Left cardiac atrium (tissue), 4 donors: Measurements from ENCODE around the gene TEX29. TPM values are rescaled to one million over a fixed set of nuclear protein-coding genes. Genes with fewer than 3 reads are reported as not detected.

Experiments
- ATAC-seq, 2 donors: fragments of 200-7000 bp; cut with Tn5 transposase; one replicate each; pipeline ENCODE4 v1.9.1; 2020; ENCODE audit warnings: mild to moderate bottlenecking in 2 of 2, moderate library complexity in 2 of 2
- DNase-seq: peaks from one replicate; pipeline ENCODE4 v3.0.0-alpha.2; 2020
- intact Hi-C, 2 donors: fragments of 100-400 bp; cut with DNase I; formaldehyde crosslinking; loops; one replicate each; pipeline versions ENCODE4 v1.14.1 to v1.15.1; 2022 to 2023
- total RNA-seq, 2 donors: library from RNA; stranded (reverse); fragmentation: NEBNext Ultra II Directional; extraction: Animal tissue kit (Norgen Biotek cat#: 25700); gene quantifications; one replicate each; pipeline ENCODE4 v1.2.1, GENCODE V29; 2021
- donor health status: DM: no; HTN: yes; CAD: no.
- donor health status: DM: no; HTN: yes; CAD: no; lungs with severe emphysema.
- donor health status: DM: yes; HTN: yes; CAD: no.
- donor health status: Dilated cardiomyopathy.

Gene TEX29
- total RNA-seq, 2 donors from 2014 or later = 0.41 TPM; not detected in 1

DNA sequence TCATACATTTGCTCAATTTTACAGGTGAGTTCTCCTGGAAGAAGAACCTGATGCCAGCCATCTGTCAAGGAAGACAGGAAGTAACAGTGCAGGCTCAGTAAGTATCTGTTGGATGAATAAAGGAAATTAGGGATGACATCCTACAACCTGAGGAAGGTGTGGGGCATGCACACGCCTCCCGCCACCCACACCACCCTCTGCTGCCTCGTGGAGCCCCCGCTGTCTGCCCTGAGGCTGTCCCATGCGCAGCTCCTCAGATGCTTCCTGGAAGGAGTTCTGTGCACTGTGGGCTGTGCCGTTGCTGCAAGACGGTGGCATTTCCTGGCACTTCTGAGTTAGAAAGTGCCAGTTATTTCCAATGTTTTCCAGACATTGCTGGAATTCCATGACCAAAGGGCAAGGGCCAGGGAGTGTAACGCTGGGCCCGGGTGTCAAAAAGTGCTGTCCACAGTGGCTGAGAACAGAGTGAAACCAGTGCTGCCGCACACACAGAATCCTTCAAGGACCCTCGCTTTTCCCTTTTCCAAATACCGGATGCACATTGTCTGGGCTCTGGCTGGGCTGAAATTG is 4.2 kb upstream of the TEX29 start:
- DNase-seq (no peak), ATAC-seq (no peak)
- intact Hi-C loops = no loop called here

DNA sequence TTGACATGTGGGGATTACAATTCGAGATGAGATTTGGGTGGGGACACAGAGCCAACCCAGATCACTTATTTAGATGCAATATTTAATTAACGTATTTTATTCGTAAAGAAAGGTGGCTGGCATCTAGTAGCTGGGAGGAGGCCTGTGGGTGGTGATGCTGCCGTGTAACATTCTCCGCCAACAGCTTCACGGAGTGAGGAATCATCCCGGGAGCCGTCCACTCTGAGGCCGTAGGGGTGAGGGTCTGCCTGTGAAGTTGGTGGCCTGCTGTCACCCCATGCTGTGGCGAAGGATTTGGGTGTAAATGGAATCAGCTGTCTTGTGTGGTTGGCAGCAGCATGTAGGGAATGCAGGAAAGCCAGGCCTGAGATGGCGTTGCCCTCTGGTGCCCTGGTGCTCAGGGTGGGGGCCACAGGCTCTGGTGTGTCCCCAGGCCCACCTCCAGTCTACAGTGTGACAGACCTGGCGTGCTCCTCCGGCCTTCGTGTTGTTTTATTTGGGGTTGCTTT is 3.3 kb upstream of the TEX29 start:
- ATAC-seq (no peak), DNase-seq (no peak)
- intact Hi-C loops = no loop called here

DNA sequence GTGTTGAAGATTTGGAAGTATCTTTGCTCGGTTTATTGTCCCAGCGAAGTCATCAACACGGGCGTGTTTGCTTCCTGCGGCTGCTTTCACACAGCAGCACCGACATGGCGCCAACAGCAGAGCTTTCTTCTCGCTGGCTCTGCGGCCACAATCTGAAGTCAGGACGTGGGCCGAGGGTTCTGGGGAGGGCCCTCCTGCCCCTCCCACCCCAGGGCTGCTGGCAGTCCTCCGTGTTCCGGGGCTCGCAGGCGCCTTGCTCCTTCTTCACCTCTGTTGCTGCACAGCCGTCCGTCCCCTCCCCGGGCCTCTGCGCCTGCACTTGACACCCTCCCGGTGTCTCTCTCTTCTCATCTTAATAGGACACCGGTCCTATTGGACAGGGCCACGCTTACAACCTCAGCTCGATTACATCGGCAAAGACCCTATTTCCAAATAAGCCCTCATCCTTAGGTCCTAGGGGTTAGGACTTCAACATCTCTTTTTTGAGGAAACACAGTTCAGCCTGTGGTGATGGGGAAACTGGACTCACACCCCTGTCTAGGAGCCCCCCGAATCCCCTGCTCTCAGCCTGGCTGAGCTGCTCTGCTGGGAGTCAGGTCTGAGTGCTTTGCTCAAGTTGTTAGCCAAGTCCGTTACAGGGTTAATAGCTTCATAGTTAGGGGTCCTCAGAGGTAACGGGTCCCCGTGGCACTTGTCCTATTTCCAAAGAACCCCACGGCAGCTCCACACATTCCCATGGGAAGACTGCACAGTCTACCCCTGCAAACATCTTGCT is 2.7 kb upstream of the TEX29 start:
- ATAC-seq (peak in 1 of 2 donors; percentile 32), DNase-seq (no peak)
- intact Hi-C loops = no loop called here

DNA sequence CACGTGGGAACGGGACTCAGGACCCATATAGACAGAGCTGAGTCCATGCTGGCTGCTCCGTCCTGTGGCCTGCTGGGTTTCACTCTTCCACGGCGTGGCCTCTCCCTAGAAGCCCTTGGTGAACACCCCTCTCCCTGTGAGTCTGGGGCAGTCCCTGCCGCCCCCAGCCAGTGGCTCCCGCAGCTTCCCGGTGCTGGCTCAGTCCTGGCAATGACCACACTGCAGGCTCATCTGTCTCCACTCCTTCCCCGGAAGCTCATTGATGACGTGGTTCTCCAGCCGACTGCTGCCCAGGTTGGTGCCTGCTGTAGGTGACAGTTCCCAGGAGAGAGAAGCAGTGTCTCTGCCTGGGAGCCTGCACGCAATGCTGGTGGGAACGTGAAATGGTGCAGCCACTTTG is 2.1 kb upstream of the TEX29 start:
- intact Hi-C loops = no loop called here
- no peak for DNase-seq

DNA sequence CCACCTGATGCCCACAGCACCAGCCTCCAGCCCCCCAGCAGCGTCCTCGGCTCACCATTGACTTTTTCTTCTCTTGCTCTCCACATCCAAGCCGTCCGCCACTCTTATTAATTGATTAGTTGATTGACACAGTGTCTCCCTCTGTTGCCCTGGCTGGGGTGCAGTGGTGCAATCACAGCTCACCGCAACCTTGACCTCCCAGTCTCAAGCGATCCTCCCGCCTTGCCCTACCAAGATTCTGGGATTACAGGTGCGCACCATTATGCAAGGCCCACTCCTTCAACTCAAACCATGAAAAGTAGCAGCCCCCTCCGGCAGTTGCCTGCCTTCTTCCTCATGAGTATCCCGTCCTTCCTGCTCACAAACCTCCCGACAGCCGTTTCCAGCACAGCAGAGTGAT is 921 bp upstream of the TEX29 start:
- ATAC-seq (no peak), DNase-seq (no peak)
- intact Hi-C loops = no loop called here

More for the DNA sequence above, 2.1 kb upstream of the TEX29 start:
- ATAC-seq = no peak

DNA sequence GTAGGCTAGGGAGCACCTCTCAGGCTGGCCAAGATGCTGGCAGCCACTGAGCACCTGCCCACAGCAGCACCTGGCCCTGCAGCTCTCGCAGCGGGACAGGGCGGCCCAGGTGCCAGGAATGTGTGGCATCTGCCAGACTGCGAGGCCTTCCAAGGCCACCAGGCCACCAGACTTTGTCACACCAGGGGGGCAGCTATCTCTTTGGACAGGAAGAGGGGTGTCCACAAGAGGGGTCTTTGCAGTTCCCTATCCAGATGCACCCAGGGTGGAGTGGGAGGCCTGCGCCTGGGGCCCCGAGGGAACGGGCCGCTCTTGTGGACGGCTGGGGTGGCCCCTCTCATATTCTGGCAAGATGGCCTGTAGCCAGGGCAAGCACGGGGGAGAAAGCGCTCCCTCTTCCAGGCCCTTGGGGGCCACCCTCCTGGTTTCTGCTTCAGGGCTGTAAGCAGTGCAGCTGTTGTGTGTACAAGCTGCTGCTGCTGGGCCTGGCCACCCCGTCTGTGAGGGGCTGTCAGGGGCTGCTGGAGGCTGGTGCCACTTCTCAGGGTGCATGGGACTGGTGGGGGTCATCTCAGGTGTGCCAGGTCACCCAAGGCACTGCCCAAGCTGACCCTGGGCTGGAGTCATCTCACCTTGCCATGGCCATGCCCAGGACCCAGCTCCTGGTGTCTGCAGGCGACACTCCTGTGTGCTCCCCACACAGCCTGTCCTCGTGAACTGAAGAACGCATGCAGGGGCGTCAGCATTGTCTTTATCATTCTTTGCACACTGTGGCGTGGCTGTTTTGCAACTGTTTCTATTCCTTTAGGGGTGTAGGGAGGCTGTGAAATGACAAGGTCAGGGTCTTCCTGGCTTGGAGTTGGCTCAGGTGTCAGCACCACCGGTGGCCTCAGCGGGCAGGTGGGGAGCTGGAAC is 1.8 kb downstream of the TEX29 start:
- intact Hi-C loops = no loop called here
- no peak for DNase-seq
- no peak for ATAC-seq

DNA sequence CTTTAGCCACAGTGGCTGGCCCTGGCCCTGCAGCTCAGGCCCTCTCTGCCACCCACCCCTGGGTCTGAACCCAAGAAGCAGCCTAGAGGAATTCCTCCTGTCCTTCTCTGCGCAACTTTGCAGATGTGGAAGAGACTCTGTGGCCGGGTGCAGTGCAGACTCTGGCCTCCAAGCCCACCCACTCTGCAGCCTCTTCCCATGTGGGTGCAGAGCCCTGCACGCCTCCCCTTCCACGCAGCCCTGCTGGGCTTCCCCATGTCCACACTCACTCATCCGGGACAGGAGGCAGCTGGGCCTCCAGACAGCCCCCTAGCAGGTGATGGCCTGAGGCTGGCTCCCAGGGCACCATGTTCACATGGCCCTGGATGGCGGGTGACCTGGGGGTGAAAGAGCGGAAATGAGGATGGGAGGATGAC is 2.5 kb downstream of the TEX29 start:
- no peak for DNase-seq
- no peak for ATAC-seq

DNA sequence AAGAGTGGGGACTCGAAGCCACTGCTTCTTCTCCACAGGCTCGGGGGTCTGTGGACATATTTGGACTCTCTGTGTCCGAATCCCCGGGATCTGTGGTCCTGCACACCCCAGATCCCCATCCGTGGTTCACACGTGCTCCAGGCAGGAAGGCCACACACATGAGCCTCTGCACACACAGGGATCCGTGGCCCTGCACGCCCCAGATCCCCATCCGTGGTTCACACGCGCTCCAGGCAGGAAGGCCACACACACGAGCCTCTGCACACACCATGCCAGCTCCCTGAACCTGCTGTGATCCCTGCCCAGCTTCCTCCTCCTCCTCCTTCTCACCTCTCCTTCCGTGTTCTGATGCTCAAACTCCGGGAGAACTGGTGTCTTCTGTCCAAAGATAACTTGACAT is 3.1 kb downstream of the TEX29 start:
- DNase-seq (no peak), ATAC-seq (no peak)
- intact Hi-C loops = no loop called here

More for the DNA sequence above, 2.5 kb downstream of the TEX29 start:
- intact Hi-C loops = no loop called here

DNA sequence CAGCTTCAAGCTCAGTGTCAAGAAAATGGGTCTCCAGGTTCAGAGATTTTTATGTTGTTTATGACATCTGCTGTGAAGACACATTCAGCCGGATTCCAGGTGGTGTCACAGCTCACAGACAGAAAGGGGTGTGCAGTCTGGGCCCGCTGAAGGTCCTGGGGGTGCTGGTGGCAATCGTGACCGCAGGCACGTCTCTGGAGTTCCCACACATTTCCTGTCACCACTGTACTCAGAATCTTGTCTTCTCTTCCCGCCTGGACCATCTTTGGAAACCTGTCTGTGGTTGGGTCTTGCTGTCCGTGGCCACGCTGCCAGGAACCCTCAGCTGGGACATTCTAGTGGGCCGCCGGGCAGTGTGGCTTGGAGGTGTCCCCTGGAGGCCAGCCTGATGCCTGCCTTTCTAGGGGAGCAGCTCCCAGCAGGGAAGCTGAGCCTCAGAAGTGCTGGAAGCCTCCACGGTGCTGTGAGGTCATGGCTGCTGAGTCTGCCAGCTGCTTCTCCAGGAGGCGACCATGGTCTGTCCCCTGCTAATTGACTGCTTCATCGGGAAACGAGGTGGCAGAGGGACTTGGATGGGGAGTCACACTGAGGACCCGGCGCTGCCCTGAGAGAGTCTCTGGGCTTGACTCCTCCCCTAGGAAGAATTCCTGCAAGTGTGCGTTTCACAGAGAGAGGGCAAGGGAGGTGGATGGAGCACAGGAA is 3.7 kb downstream of the TEX29 start:
- intact Hi-C loops = no loop called here
- ATAC-seq (no peak), DNase-seq (no peak)

DNA sequence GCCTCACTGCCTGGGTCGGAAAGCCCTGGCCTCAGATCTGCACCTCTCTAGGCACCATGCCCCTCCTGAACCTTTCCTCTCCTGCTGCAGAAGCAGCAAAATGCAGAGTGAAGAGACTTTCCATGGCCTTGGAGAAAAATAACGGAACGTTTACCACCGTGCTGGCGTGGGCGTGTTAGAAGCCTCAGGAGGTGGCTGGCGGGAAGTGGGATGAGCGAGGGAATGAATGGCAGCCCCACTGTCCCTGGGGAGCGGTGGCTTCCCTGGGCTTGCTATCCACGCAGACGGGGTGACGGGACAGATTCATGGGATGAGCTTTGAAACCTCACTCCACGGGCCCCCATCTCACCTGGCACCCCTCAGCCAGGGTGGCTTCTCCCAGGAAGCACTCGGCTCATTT is 4.3 kb downstream of the TEX29 start:
- ATAC-seq (no peak), DNase-seq (no peak)
- intact Hi-C loops = no loop called here

DNA sequence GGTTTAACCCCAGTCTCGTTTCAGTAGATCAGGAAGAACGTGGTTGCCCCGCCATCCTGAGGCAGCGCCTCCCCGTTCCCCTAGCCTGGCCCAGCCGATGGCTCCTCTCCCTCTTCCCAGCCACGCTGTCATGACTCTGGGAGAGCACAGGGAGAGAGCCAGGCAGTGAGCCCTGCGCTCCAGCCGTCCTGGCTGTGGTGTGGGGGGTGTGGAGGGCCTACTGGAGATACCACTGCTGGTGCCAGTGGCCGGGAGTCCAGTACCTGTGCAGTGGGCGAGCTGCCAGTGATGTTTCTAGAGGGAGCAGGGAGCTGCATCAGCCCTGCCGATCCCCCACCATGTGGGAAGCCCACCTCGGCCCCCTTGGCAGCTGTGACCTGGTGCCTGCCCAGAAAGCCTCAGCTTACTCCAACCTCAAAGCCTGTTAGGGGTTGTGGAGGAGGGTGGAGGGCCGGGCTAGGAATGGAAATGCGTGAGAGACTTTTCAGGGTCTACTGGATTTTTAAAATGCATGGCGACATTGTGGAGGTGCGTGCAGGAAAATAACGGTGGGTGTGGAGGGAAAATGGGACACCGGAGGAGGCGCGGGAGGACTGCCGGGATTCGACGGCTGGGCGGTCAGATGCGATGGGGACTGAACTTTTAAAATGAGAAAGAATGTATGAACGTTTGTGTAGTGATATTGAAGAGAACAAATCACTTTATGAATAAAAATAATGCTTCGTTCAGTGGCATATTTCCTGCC is 4.9 kb downstream of the TEX29 start:
- ATAC-seq = no peak
- DNase-seq = no peak
- intact Hi-C loops = no loop called here

DNA sequence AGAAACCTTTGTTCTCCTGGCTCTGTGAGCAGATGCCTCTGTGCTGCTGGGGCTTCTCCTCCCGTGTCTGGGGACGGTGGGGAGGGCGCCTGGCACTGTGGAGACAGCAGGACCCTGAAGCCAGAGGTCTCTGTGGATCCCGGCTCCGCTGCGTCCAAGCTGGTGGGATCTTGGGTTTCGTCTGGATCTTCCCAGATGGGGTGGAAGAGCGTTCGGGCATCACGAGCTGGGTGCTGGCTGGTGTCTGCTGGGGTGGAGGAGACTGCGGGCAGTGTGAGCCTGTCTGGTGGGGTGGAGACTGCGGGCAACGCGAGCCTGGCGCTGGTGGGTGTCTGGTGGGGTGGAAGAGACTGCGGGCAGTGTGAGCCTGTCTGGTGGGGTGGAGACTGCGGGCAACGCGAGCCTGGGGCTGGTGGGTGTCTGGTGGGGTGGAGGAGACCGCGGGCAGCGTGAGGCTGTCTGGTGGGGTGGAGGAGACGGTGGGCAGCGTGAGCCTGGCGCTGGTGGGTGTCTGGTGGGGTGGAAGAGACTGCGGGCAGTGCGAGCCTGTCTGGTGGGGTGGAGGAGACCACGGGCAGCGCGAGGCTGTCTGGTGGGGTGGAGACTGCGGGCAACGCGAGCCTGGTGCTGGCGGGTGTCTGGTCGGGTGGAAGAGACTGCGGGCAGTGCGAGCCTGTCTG is 5.6 kb downstream of the TEX29 start:
- ATAC-seq (no peak), DNase-seq (no peak)
- intact Hi-C loops = no loop called here

DNA sequence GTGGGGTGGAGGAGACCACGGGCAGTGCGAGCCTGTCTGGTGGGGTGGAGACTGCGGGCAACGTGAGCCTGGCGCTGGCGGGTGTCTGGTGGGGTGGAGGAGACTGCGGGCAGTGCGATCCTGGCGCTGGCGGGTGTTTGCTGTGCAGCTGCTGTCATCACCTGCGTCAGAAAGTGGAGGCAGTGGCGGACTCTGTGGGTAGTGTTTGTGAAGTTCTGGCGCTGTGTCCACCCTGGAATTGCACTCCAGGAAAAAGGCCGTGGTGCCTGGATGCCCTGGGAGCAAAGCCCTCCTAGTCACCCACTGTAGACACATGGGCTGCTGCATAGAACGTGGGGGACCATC is 6.2 kb downstream of the TEX29 start:
- intact Hi-C loops = no loop called here
- peak in 1 of 2 donors; percentile 53 for ATAC-seq
- no peak for DNase-seq

DNA sequence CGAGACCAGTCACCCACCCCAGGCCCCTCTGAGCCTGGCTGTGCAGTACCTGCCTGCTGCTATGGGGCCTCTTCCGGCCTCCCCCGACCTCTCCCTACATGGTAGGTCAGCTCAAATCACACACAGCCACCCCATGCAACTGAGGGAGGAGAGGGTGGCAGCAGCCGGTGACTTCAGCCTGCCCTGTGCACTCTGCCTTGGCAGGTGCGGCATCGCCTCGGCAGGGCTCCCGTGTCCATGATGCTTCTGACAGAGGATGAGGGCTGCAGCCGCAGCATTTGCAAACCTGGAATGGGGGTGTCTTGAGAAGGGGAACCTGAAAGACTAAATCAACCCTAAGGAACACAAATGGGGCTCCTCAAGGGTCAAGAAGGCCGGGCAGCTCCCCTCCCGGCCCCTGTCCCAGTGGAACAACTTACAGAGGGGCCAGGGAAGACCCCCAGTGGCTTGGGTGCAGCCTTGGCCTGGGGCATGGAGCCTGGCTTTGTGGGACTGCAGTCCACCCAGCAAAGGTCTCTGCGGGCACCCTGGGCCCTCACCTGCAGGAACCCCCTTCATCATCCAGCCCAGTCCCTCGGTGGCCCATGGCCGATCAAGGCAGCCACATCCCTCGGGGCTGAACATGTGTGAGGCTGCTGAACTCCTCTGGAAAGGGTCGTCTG is 6.7 kb downstream of the TEX29 start:
- ATAC-seq = peak in 1 of 2 donors; percentile 25
- DNase-seq = no peak
- intact Hi-C loops = no loop called here

DNA sequence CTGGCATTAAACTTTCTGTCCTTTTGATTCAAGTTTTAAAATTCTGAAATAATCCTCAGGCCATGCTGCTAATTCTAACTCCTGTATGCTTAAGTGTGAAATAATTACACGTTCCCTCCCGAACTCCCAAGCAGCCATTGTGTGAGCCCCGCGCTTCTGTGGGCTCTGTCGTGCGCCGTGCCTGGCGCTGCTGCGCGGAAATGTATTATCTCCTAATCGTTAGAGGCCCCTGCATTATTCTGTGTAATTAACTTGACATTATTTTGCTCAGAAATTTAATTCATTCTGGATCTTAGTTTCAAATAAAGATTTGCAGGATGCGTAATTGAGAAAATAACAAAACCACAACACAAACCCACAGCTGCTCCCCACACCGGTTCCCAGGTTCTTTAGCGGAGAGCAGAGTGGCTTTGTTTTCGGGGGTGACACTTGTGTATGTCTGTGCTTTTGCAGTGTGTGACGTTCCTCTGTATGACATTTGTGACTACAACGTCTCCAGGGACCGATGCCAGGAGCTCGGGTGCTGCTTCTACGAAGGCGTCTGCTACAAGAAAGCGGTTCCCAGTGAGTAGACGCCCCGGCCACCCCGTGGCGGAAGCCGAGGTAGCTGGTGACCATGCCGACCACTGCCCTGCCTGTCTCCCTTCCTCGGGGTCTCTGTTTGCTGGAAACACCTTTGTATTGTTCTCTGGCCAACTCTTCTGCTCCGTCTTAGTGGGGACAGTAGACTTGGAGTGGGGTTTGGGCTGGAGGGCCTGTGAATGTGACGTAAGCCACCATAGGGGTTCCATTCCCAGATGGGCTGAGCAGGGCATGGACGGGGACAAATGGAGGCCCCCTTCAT is 7.5 kb downstream of the TEX29 start:
- ATAC-seq (no peak), DNase-seq (no peak)
- intact Hi-C loops = no loop called here

DNA sequence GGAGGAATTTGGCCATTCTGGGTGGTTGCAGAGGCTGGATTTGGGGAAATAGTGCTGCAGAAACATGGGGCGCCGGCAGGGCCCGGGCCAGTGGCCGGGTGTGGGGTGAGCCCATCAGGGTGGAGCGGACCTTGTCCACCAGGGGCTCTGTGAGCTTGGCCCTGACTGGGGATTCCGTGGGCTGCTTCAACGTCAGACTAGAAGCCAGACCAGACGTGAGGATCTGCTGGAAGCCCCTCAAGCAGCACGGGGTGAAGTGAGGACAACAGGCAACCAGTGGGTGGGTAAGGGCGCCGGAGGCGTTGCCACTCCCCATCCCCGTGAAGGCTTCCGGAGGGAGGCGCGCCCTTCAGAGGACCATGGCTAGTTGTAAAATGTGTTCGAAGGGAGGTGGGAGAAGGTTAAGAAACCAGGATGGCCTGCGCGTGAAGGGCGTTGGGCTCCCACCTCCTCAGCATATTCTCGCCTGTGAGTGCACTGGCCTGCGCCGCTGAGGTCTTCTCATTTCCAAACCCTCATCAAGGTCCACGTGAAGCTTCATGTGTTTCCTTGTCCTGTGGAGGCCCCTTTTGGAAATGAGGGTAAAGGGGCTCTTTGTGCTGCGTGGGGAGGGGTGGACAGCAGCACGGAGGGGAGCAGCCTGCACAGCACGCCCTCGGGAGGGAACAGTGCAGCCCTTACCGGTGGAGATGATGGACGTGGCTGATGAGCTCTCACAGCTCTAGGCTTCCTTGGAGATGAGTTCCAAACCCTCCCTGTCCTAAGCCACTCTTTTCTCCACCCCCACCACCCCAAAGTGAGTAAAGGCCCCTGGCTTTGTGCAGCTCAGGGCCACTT is 8.3 kb downstream of the TEX29 start:
- ATAC-seq (no peak), DNase-seq (no peak)
- intact Hi-C loops = no loop called here
